Left ventricle myocardium inferior (tissue), 1 donor: Measurements from ENCODE around the gene TPX2. TPM values are rescaled to one million over a fixed set of nuclear protein-coding genes. Genes with fewer than 3 reads are reported as not detected.

Experiments
- DNase-seq: peaks from one replicate; pipeline ENCODE4 v3.0.0-alpha.2; 2020
- H3K27ac ChIP-seq: fragments of 200-600 bp; replicated peaks from 2 replicates; pipeline ENCODE4 v1.8.0; 2021
- H3K27me3 ChIP-seq: fragments of 200-600 bp; 2 replicates; pipeline ENCODE4 v1.8.0; 2021; ENCODE audit warnings: low read depth
- H3K36me3 ChIP-seq: fragments of 200-600 bp; 2 replicates; pipeline ENCODE4 v1.8.0; 2021
- H3K4me1 ChIP-seq: fragments of 200-600 bp; 2 replicates; pipeline ENCODE4 v1.8.0; 2021
- H3K4me3 ChIP-seq: fragments of 200-600 bp; 2 replicates; pipeline ENCODE4 v1.8.0; 2021; ENCODE audit warnings: mild to moderate bottlenecking, moderate library complexity
- H3K9me3 ChIP-seq: fragments of 200-600 bp; replicated peaks from 2 replicates; pipeline ENCODE4 v1.8.0; 2021
- CTCF ChIP-seq: fragments of 200-600 bp; IDR thresholded peaks from 2 replicates; pipeline ENCODE4 v1.8.0; 2021; ENCODE audit warnings: antibody characterized with exemption, mild to moderate bottlenecking, borderline replicate concordance
- intact Hi-C: fragments of 100-400 bp; cut with micrococcal nuclease; formaldehyde crosslinking; loops from one replicate; pipeline ENCODE4 v1.11.0; 2022
- long read RNA-seq: library from polyadenylated mRNA; unstranded; transcript quantifications from one replicate; pipeline ENCODE4 v2.0.0, GENCODE V29; 2021
- total RNA-seq: library from RNA; stranded (reverse); fragmentation: NEBNext Ultra II Directional; extraction: Animal tissue kit (Norgen Biotek cat#: 25700); gene quantifications from one replicate; pipeline ENCODE4 v1.2.1, GENCODE V29; 2021
- donor health status: DM: no; HTN: yes; CAD: no; lungs with severe emphysema.

TPX2 gene
- 0.71 TPM for total RNA-seq
- long read RNA-seq, partial matches to known transcripts: 0 of 1 reads
- long read RNA-seq, other reads (novel, unspliced or antisense): 0 of 1 reads

- H3K4me1 ChIP-seq: peaks cover 14% of the 10 kb centered on the region
- H3K4me3 ChIP-seq: peak within 1 kb of the TSS; percentile 83
- peak; percentile 93 for DNase-seq
- no peaks in the 10 kb centered on the region for H3K27me3 ChIP-seq
- H3K9me3 ChIP-seq: no peaks in the 10 kb centered on the region
- intact Hi-C loops: no loop called here
- peak within 1 kb of the TSS; percentile 89 for H3K27ac ChIP-seq
- H3K36me3 ChIP-seq: no peaks in the 10 kb centered on the region
- TF ChIP-seq CTCF: peak; percentile 39
Measured at GRCh38 chr20:31738729-31739549, at the start of gene TPX2. TPX2 (plus strand) TSS chr20:31739290; CDS start chr20:31757477, 18,187 bp downstream.

GRCh38 chr20:31690124-31690666, 48.9 kb upstream of the TPX2 start:
- TF ChIP-seq CTCF: no peak
- H3K36me3 ChIP-seq: peaks cover 29% of the 10 kb centered on the region
- peaks cover 92% of the 10 kb centered on the region for H3K4me1 ChIP-seq
- peak overlapping the region; percentile 10 for H3K27ac ChIP-seq
- intact Hi-C loops: no loop called here
- no peak for DNase-seq
- H3K27me3 ChIP-seq: no peaks in the 10 kb centered on the region
- H3K4me3 ChIP-seq: no peak overlapping the region
- H3K9me3 ChIP-seq: no peaks in the 10 kb centered on the region

GRCh38 chr20:31691646-31692275, 47.3 kb upstream of the TPX2 start:
- peak overlapping the region; percentile 10 for H3K27ac ChIP-seq
- no peak for DNase-seq
- no peaks in the 10 kb centered on the region for H3K27me3 ChIP-seq
- H3K4me1 ChIP-seq: peaks cover 92% of the 10 kb centered on the region
- no peaks in the 10 kb centered on the region for H3K9me3 ChIP-seq
- intact Hi-C loops: no loop called here
- no peak overlapping the region for H3K4me3 ChIP-seq
- TF ChIP-seq CTCF: no peak
- H3K36me3 ChIP-seq: peaks cover 30% of the 10 kb centered on the region

GRCh38 chr20:31693402-31693801, 45.7 kb upstream of the TPX2 start:
- peaks cover 93% of the 10 kb centered on the region for H3K4me1 ChIP-seq
- intact Hi-C loops: no loop called here
- H3K36me3 ChIP-seq: peaks cover 22% of the 10 kb centered on the region
- no peaks in the 10 kb centered on the region for H3K27me3 ChIP-seq
- H3K27ac ChIP-seq: peak overlapping the region; percentile 84
- no peak for TF ChIP-seq CTCF
- DNase-seq: no peak
- H3K4me3 ChIP-seq: no peak overlapping the region
- H3K9me3 ChIP-seq: no peaks in the 10 kb centered on the region

- no peak for TF ChIP-seq CTCF
- peaks cover 17% of the 10 kb centered on the region for H3K36me3 ChIP-seq
- H3K4me3 ChIP-seq: no peak overlapping the region
- H3K9me3 ChIP-seq: no peaks in the 10 kb centered on the region
- intact Hi-C loops: no loop called here
- H3K4me1 ChIP-seq: peaks cover 99% of the 10 kb centered on the region
- H3K27me3 ChIP-seq: no peaks in the 10 kb centered on the region
- no peak for DNase-seq
- peak overlapping the region; percentile 84 for H3K27ac ChIP-seq
Measured at GRCh38 chr20:31693987-31694661, 45.0 kb upstream of the TPX2 start.
